Activated B cell treated with CpG ODN at 0.5 μM for 24 hours (primary cell): ENCODE data around the gene CTCFL. TPM values are rescaled to one million over a fixed set of nuclear protein-coding genes. Genes with fewer than 3 reads are reported as not detected.

ENCODE experiments used
- ATAC-seq: fragments of 200-7000 bp; cut with Tn5 transposase; one replicate; pipeline ENCODE4 v1.10.0; 2021; ENCODE audit warnings: low read depth, mild to moderate bottlenecking, moderate library complexity
- CTCF ChIA-PET: fragments of 350-600 bp; sonication (Branson Sonifier 250); formaldehyde crosslinking; loops from one replicate; lab custom pipeline; 2021; ENCODE audit warnings: antibody characterized with exemption; lab: Charles Lee
- POLR2A ChIA-PET: fragments of 350-600 bp; sonication (Branson Sonifier 250); formaldehyde crosslinking; loops from one replicate; lab custom pipeline; 2021; ENCODE audit warnings: antibody characterized with exemption; lab: Charles Lee
- DNase-seq: peaks from one replicate; pipeline ENCODE4 v3.0.0; 2022
- H3K27ac Mint-ChIP-seq: one replicate; pipeline ENCODE4 v1.8.0; 2020; ENCODE audit warnings: mixed read lengths
- H3K27me3 Mint-ChIP-seq: one replicate; pipeline ENCODE4 v1.8.0; 2021; ENCODE audit warnings: mixed read lengths
- H3K36me3 Mint-ChIP-seq: one replicate; pipeline ENCODE4 v1.8.0; 2021; ENCODE audit warnings: low read depth, mixed read lengths
- H3K4me1 Mint-ChIP-seq: one replicate; pipeline ENCODE4 v1.8.0; 2021; ENCODE audit warnings: mixed read lengths
- H3K4me3 Mint-ChIP-seq: one replicate; pipeline ENCODE4 v1.8.0; 2020; ENCODE audit warnings: mild to moderate bottlenecking, mixed read lengths
- H3K9me3 Mint-ChIP-seq: one replicate; pipeline ENCODE4 v1.8.0; 2020; ENCODE audit warnings: mixed read lengths
- CTCF ChIP-seq: fragments of 200-600 bp; IDR thresholded peaks from one replicate; pipeline ENCODE4 v1.8.0; 2022; ENCODE audit warnings: antibody characterized with exemption, mild to moderate bottlenecking
- intact Hi-C: fragments of 100-400 bp; cut with micrococcal nuclease; formaldehyde crosslinking; loops from one replicate; pipeline ENCODE4 v1.15.1; 2024
- total RNA-seq: library from RNA; stranded (reverse); gene quantifications from 2 replicates; pipeline ENCODE4 v1.2.3, GENCODE V29; 2022

CTCFL gene
- total RNA-seq, 1 donor from 2014 or later, result not detected

GRCh38 chr20:57451431-57451794 is 73.5 kb downstream of the CTCFL start:
- peaks cover 68% of the 10 kb centered on the region for H3K4me1 Mint-ChIP-seq
- TF ChIP-seq CTCF, result no peak
- intact Hi-C loops, result no loop called here
- ChIA-PET CTCF (no interaction called here), POLR2A (interaction anchor here (1.0 to 1.9 kb wide), 4 partner anchors 18 to 60 kb away, joined by 5 to 14 read pairs (median 6); partner anchors contain the start of gene RBM38)
- H3K4me3 Mint-ChIP-seq, result peak overlapping the region; percentile 46
- H3K9me3 Mint-ChIP-seq, result no peaks in the 10 kb centered on the region
- no peaks in the 10 kb centered on the region for H3K36me3 Mint-ChIP-seq
- ATAC-seq (no peak), DNase-seq (no peak)
- no peaks in the 10 kb centered on the region for H3K27me3 Mint-ChIP-seq
- no peak overlapping the region for H3K27ac Mint-ChIP-seq

GRCh38 chr20:57450931-57451330 is 74.0 kb downstream of the CTCFL start:
- Mint-ChIP-seq H3K27me3 (no peaks in the 10 kb centered on the region), H3K36me3 (no peaks in the 10 kb centered on the region), H3K27ac (peak overlapping the region; percentile 63), H3K9me3 (no peaks in the 10 kb centered on the region), H3K4me1 (peaks cover 68% of the 10 kb centered on the region), H3K4me3 (peak overlapping the region; percentile 69)
- no peak for DNase-seq
- intact Hi-C loops, result loop anchor here (1.0 kb wide), 4 partner anchors 18 to 50 kb away; no protein-coding TSS in a partner anchor
- TF ChIP-seq CTCF, result no peak
- POLR2A ChIA-PET, result interaction anchor here (0.9 to 1.9 kb wide), 7 partner anchors 19 to 59 kb away, joined by 5 to 14 read pairs (median 6); partner anchors contain the start of gene RBM38
- peak; percentile 28 for ATAC-seq
- CTCF ChIA-PET, result no interaction called here

GRCh38 chr20:57450419-57450818 is 74.5 kb downstream of the CTCFL start:
- POLR2A ChIA-PET, result interaction anchor here (0.8 to 1.9 kb wide), 9 partner anchors 17 to 61 kb away, joined by 4 to 14 read pairs (median 7); partner anchors contain the start of gene RBM38
- CTCF ChIA-PET, result interaction anchor here (0.7 kb wide), 1 partner anchor 45 kb away, joined by 5 read pairs; no protein-coding TSS in a partner anchor
- peak overlapping the region; percentile 63 for H3K27ac Mint-ChIP-seq
- H3K9me3 Mint-ChIP-seq, result no peaks in the 10 kb centered on the region
- peaks cover 65% of the 10 kb centered on the region for H3K4me1 Mint-ChIP-seq
- no peaks in the 10 kb centered on the region for H3K27me3 Mint-ChIP-seq
- no peak for TF ChIP-seq CTCF
- no peaks in the 10 kb centered on the region for H3K36me3 Mint-ChIP-seq
- intact Hi-C loops, result loop anchor here (1.0 kb wide), 4 partner anchors 17 to 49 kb away; no protein-coding TSS in a partner anchor
- ATAC-seq (peak; percentile 78), DNase-seq (peak; percentile 32)
- H3K4me3 Mint-ChIP-seq, result peak overlapping the region; percentile 69

GRCh38 chr20:57449398-57450354 is 75.3 kb downstream of the CTCFL start:
- peaks cover 59% of the 10 kb centered on the region for H3K4me1 Mint-ChIP-seq
- POLR2A ChIA-PET, result interaction anchor here (0.8 to 1.9 kb wide), 9 partner anchors 16 to 60 kb away, joined by 4 to 14 read pairs (median 7); partner anchors contain the start of gene RBM38
- H3K4me3 Mint-ChIP-seq, result peak overlapping the region; percentile 69
- no peaks in the 10 kb centered on the region for H3K9me3 Mint-ChIP-seq
- H3K27ac Mint-ChIP-seq, result peak overlapping the region; percentile 18
- TF ChIP-seq CTCF, result no peak
- intact Hi-C loops, result loop anchor here (1.0 kb wide), 4 partner anchors 16 to 48 kb away; no protein-coding TSS in a partner anchor
- ATAC-seq, result no peak
- no peaks in the 10 kb centered on the region for H3K27me3 Mint-ChIP-seq
- CTCF ChIA-PET, result interaction anchor here (0.7 kb wide), 1 partner anchor 46 kb away, joined by 5 read pairs; no protein-coding TSS in a partner anchor
- H3K36me3 Mint-ChIP-seq, result no peaks in the 10 kb centered on the region
- no peak for DNase-seq
